ENCODE data around the gene BACH1.

The BACH1 gene

GRCh38 chr21:29315131-29315749, 16.5 kb downstream of the BACH1 start:
- ATAC-seq = no peak

DNA sequence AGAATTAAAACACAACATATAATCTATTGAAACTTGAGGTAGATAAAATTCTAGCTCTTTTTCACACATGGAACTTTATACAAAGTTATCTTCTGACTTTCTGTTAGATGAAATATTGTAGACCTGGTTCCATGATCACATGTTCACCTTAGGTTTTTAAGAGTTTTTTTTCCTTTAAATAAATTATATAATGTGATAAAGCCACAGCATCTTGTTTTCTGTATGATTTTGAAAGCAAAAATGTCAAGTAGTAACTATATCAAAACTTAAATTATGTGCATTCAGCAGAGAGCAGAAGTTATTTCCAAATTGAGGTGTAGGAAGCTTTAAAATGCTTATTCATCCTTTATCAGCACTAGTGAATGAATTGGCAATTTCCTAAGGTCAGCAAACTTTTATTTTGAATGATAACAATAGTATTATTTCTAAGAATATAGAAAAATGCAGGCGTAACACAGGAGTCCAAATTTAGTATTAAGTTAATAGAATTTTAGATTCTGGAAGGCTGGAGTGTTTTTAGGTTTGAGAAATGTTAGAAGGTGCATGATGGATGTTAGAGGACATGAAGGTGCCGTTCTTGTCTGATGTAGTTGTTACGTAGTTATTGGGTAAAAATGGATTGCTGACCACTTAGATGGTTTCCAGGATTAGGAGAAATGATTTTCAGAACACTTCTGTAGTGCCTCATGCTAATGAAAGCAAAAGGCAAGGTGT, 17.5 kb downstream of the BACH1 start:
- ATAC-seq = no peak

DNA sequence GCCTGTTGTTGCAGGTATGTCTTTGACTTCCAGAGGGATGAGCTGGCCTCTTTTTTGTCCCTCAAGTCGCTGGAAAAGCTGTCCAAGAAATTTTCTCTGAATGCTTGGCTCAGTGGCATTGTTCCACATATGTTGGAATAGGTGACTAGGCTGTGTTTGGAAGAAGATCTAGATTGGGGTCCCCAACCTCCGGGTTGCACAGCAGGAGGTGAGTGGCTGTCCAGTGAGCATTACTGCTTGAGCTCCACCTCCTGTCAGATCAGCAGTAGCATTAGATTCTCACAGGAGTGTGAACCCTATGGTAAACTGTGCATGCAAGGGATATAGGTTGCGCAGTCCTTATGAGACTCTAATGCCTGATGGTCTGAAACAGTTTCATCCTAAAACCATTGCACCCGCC, 18.1 kb downstream of the BACH1 start:
- ATAC-seq = no peak

GRCh38 chr21:29318354-29318753, 19.6 kb downstream of the BACH1 start:
- ATAC-seq = no peak

DNA sequence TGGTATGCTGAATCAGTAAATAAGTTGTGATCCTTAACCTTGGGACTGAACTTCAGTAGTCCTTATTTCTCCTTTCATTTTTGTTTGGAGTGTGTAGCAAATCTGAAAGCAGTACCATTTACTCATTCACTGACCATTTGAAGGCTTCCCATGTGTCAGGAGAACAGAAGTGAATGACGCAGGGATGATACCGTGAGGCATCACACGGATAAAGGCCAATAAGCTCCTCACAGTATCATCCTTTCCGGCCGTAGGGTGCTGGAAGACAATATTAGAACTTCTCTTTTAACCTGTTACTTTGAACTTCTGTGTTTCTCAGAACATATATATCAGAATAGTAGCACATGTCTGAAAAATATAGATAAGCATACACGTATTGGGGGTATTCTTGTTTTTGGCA, 21.3 kb downstream of the BACH1 start:
- ATAC-seq = no peak

GRCh38 chr21:29321217-29321616, 22.5 kb downstream of the BACH1 start:
- ATAC-seq = no peak

DNA sequence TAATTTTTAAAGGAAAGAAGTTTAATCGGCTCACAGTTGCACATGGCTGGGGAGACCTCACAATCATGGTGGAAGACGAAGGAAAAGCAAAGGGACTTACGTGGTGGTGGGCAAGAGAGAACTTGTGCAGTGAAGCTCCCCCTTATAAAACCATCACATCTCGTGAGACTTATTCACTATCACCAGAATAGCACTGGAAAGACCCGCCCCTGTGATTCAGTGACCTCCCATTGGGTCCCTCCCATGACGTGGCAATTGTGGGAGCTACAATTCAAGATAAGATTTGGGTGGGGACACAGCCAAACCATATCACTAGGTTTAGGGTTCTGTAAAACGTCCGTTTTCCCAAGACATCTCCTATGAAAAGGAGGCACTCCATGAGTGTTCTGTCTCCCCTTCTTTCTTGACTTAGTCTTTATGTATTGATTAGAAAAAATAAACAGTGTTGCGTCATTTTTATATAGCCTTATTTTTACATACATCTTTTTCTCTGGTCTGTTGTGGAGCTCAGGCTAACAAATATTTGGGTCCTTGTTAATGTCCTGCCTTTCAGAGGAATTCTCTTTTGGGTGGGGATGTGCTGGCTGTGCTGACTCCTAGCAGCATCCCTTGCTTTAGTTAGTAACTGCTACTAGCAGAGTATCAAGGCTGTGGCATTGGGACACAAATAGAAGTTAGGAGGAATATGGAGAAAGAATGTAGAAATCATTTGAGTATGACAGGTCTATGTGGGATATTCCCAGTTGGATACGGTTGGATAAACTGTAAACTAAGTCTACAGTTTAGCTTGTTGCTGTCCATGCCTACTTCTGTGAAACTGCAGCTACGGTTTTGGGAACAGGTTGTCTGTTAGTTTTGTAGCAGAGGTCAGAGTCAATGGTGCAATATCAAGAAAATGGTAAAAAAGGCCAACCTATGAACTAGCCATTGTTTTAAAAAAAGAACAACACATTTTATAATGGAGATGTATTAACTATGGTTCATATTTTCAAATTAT, 23.5 kb downstream of the BACH1 start:
- ATAC-seq = no peak

GRCh38 chr21:29323189-29323588, 24.5 kb downstream of the BACH1 start:
- no peak for ATAC-seq

DNA sequence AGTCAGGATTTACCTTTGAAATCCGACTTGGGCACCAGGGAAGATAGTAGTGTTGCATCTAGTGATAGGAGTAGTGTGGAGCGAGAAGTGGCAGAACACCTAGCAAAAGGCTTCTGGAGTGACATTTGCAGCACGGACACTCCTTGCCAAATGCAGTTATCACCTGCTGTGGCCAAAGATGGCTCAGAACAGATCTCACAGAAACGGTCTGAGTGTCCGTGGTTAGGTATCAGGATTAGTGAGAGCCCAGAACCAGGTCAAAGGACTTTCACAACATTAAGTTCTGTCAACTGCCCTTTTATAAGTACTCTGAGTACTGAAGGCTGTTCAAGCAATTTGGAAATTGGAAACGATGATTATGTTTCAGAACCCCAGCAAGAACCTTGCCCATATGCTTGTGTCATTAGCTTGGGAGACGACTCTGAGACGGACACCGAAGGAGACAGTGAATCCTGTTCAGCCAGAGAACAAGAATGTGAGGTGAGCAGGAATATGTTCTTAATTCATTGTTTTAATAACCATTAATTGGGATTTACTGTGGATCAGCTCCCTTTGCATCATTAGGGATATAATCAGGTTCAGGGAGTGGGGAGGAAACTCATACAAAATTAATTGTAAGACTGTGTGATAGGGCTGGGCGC, 28.3 kb downstream of the BACH1 start:
- ATAC-seq = no peak

- ATAC-seq = no peak
These were observed 30.7 kb downstream of the BACH1 start for GRCh38 chr21:29329406-29329805.

DNA sequence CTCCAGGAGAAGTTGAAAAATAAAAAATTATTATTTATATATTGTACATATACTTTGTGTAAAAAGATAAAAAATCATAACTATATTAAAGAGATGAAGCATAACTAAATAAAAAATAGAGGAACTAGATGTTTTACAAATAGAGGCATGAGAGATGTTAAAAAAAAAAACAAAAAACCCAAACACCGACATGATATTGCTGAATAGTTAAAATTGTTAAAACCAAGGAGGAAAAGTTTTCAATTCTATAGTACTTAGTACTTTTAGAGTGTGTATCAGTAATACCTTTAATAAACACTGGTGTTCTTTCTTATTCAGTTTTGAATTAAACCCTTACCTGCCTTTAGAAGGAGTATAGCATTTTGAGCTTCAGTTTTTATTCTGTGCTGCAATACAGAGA, 32.1 kb downstream of the BACH1 start:
- no peak for ATAC-seq

DNA sequence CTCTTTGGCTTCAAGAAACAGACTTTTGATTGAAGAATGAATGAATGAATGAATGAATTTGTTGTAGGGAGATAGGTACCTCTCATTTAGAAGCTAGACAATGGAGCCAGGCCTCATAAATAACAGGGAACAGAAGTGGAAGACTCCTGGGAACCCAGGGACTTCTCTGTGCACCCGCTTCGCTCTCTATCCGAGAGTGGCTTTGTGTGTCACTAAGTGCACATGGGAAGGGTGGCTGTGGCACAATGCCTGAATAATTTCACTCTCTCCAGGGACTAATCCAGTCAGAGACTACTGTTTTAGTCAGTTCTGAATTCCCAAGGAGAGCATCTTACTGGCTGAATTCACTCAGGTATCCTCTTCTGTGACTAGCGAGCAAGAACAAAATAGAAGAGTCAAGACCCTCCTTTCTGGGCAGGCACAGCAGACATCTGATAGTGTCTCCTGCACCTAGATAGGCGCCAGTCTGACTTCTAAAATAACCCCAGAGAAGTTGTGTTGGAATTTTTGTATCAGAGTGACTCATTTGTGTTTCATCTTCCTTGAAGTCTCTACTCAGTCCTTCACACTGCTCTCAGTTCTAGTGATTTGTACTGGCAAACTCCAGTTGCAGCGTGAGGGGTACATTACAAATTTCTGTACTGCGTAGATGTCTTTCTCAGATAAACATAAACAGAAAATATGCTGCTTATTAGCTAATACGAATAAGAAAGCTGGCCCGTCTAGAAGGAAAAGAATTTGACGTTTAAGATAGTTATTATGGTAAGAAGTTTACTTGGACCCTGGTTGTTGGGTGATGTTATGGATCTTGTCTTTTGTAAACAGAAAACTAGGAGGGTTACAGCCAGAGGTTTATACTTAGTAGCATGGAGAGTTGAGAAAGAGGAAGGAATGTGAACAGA, 34.0 kb downstream of the BACH1 start:
- ATAC-seq = peak; percentile 69 to 75

- no peak for ATAC-seq
These were observed 34.7 kb downstream of the BACH1 start for GRCh38 chr21:29333406-29333805.

DNA sequence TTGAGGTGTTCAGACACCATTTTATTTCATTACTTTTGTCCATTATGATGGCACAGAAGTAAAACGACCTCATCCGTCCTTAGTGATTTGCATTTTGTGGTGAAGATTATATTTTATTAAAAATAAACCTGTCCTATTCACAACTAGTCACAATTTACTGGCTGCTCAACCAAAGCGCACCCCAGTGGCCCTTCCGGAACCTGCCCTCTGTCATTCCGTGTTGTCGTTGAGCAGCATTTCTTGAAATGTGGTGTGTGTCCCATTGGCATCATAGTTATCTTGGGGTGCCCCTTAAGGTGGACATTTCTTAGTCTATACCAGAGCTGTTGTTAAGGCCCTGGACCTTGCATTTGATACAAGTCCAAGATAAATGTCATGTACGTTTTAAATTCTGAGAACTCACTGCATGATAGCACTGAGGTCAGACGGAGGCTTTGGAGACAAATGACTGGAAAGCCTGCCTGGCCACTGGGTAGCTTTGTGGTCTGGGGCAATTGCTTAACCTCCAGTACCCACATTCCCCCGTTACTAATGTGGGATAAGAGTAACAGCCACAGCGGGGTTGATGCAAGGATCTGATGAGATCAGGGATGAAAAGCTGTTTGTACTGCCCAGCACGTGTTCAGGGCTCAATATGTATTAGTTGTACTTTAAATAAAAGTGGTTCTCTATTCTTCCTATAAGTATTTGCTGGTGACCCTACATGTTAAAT, 36.2 kb downstream of the BACH1 start:
- no peak for ATAC-seq

DNA sequence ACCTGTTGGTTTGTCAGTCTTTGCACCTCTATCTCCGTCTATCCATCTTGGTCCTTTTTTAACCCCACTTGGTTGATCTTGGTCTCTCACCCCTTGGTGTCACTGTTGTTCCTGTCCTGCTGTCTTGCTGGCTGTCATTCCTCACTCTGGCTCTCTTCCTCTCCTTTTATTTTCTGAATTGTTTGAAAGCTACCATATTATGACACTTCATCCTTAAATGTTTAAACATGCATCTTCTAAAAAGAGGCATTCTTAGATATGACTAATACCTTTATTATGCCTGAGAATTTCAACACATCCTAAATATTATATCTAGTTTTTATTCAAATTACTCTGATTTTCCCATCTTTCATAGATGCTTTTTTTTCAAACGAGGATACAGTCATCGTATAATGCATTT, 37.0 kb downstream of the BACH1 start:
- no peak for ATAC-seq

DNA sequence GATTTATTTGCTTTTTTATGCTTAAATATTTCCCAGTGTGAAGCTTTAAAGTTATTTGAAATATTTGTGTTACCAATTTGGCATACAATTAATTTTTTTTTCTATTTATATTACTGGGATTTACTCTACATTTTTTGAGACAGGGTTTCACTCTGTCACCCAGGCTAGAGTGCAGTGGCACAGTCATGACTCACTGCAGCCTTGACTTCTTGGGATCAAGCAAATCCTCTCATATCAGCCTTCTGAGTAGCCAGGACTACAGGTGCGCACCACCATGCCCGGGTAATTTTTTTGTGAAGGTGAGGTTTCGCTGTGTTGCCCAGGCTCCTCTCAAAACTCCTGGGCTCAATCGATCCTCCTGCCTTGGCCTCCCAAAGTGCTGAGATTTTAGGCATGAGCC, 39.5 kb downstream of the BACH1 start:
- no peak for ATAC-seq

DNA sequence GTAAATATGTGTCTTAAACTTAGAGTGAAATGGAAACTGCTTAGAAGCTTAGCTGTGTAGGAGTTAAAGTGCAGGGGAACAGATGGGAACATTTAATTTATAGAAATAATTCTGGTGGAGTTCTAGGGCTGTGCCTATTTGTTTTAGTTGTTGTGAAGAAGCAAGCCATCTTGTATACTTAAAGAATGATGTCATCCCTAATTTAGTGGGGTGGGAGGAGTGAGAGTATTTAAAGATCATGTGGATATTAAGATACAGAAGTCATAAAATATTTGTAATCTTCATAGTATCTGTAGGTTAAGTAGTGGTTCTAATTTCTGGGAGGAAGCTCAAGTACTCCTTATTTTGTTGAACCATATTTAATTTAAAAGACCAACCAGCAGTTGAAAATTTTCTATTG, 41.5 kb downstream of the BACH1 start:
- no peak for ATAC-seq

DNA sequence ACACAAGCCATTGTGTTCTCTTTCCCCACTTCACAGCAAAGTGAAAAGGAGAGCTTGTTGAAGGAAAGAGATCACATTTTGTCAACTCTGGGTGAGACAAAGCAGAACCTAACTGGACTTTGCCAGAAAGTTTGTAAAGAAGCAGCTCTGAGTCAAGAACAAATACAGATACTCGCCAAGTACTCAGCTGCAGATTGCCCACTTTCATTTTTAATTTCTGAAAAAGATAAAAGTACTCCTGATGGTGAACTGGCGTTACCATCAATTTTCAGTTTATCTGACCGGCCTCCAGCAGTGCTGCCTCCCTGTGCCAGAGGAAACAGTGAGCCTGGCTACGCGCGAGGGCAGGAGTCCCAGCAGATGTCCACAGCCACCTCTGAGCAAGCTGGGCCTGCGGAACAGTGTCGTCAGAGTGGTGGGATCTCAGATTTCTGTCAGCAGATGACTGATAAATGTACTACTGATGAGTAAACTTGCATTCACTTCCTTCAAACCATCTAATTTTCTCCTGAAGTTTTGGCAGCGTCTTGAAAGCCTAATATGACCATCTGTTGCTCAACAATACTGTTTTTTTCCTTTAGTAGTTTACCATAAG, 43.7 kb downstream of the BACH1 start:
- peak; percentile 84 to 93 for ATAC-seq

DNA sequence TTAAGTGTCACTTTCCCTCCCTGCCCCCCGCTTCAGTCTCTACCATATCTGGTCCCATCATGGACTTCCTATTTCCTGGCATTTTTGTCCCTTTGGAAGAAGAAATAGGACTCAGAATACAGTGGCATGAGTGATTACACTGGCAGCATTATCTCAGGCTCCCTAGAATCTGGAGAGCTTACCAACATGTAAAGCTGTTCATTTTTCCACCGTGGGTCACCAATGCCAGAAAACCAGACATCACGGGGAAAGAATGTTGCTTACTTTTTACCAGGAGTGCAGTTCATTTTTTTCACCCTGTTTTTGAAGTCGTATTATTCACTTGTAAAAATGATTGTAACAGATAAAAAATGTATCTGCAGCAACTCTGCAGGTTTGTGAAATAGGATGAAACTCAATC, 44.8 kb downstream of the BACH1 start:
- no peak for ATAC-seq

- no peak for ATAC-seq
These were observed 47.6 kb downstream of the BACH1 start for GRCh38 chr21:29346281-29346680.

DNA sequence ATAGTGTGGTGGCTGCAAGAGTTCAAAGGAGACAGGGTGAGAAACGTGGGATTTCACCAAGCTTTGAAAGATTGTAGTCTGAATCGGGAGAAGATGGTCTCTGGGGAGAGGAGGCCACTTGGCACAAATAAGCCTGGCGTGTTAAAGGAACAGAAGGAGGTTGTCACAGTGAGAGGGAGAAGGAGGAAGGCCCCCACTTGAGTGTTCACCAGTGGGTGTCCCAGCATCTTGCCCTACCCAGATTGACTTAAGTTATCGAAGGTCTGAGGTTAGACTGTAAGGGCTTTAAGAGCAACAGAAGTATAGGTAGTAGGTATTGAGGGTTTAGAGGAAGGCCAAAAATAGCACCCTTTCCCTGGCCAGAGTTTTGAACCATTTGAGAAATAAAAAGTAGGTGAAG, 48.0 kb downstream of the BACH1 start:
- ATAC-seq = no peak

Measured in activated CD4-positive, CD25-positive, alpha-beta regulatory T cell treated with anti-CD3 and anti-CD28 coated beads, Interleukin-2, amount 50 U/mL, for 24 hours (primary cell).